IMR-90 (cell line): Measurements from ENCODE around the gene TTLL9. TPM values are rescaled to one million over a fixed set of nuclear protein-coding genes. Genes with fewer than 3 reads are reported as not detected.

Experiments used
- ATAC-seq: fragments of 200-7000 bp; cut with Tn5 transposase; 2 replicates; pipeline ENCODE4 v1.9.1; 2020; ENCODE audit warnings: low read depth, mild to moderate bottlenecking, moderate library complexity
- BruUV-seq: library from RNA; stranded (reverse); fragments of 400-500 nt; replicated peaks from 2 replicates; lab custom pipeline; 2021; lab: Mats Ljungman, UMichigan
- CTCF ChIA-PET: fragments of 300-600 bp; formaldehyde crosslinking; extraction: SDS; loops from one replicate; lab custom pipeline; 2021; ENCODE audit warnings: antibody characterized with exemption; lab: Yijun Ruan, JAX
- POLR2A ChIA-PET: fragments of 300-600 bp; sonication (Branson Sonifier 250); formaldehyde crosslinking; loops from one replicate; lab custom pipeline; 2022; ENCODE audit warnings: antibody characterized with exemption; ENCODE audit not compliant: unreplicated experiment; lab: Charles Lee
- DNase-seq: peaks from one replicate; pipeline ENCODE4 v3.0.0; 2013
- H2AFZ ChIP-seq: replicated peaks from 2 replicates; pipeline ENCODE3; 2013; ENCODE audit warnings: low read length, mild to moderate bottlenecking; ENCODE audit not compliant: poor library complexity
- H2AK5ac ChIP-seq: 2 replicates; pipeline ENCODE4 v1.6.1; 2013; ENCODE audit warnings: low read depth, low read length, inconsistent platforms
- H2AK9ac ChIP-seq: replicated peaks from 2 replicates; pipeline ENCODE3; 2013; ENCODE audit warnings: mild to moderate bottlenecking, low read depth, low read length, moderate library complexity; ENCODE audit not compliant: poor library complexity
- H2BK120ac ChIP-seq: 2 replicates; pipeline ENCODE4 v1.6.1; 2013; ENCODE audit warnings: low read depth, low read length, inconsistent platforms
- H2BK15ac ChIP-seq: 3 replicates; pipeline ENCODE4 v1.6.1; 2013; ENCODE audit warnings: low read depth, low read length, inconsistent platforms
- H2BK20ac ChIP-seq: 2 replicates; pipeline ENCODE4 v1.6.1; 2013; ENCODE audit warnings: low read depth, mild to moderate bottlenecking, inconsistent platforms, low read length, moderate library complexity
- H2BK5ac ChIP-seq: 2 replicates; pipeline ENCODE4 v1.6.1; 2013; ENCODE audit warnings: mild to moderate bottlenecking, low read depth, low read length, inconsistent platforms; ENCODE audit not compliant: poor library complexity, severe bottlenecking
- H3K14ac ChIP-seq: replicated peaks from 2 replicates; pipeline ENCODE4 v1.6.1; 2013; ENCODE audit warnings: low read depth, low read length, inconsistent platforms
- H3K18ac ChIP-seq: 2 replicates; pipeline ENCODE4 v1.6.1; 2013; ENCODE audit warnings: low read depth, low read length, control low read depth
- H3K23ac ChIP-seq: 2 replicates; pipeline ENCODE4 v1.6.1; 2013; ENCODE audit warnings: low read depth, low read length, inconsistent platforms
- H3K27ac ChIP-seq: 2 replicates; pipeline ENCODE4 v1.5.1; 2013; ENCODE audit warnings: mild to moderate bottlenecking, control low read depth, low read length; ENCODE audit not compliant: insufficient read depth
- H3K27me3 ChIP-seq: 2 replicates; pipeline ENCODE4 v1.6.1; 2013; ENCODE audit warnings: low read length; ENCODE audit not compliant: control insufficient read depth, insufficient read depth
- H3K36me3 ChIP-seq: 2 replicates; pipeline ENCODE4 v1.6.1; 2013; ENCODE audit warnings: low read length, mixed read lengths; ENCODE audit not compliant: control insufficient read depth, insufficient read depth
- H3K4ac ChIP-seq: 2 replicates; pipeline ENCODE4 v1.6.1; 2013; ENCODE audit warnings: low read depth, low read length, inconsistent platforms
- H3K4me1 ChIP-seq: 2 replicates; pipeline ENCODE4 v1.6.1; 2013; ENCODE audit warnings: low read length, mixed read lengths; ENCODE audit not compliant: control insufficient read depth, insufficient read depth
- H3K4me2 ChIP-seq: 2 replicates; pipeline ENCODE4 v1.6.1; 2013; ENCODE audit warnings: low read depth, mild to moderate bottlenecking, control low read depth, low read length, moderate library complexity
- H3K4me3 ChIP-seq: 2 replicates; pipeline ENCODE4 v1.5.1; 2013; ENCODE audit warnings: low read depth, mild to moderate bottlenecking, control low read depth, low read length, moderate library complexity; ENCODE audit not compliant: insufficient read depth
- H3K56ac ChIP-seq: 2 replicates; pipeline ENCODE4 v1.6.1; 2013; ENCODE audit warnings: low read length, inconsistent platforms; ENCODE audit not compliant: insufficient read depth; ENCODE audit errors: extremely low read depth
- H3K79me1 ChIP-seq, 2 experiments: 2 replicates each; pipeline ENCODE4 v1.6.1; 2013; ENCODE audit warnings: low read length in 2 of 2, inconsistent platforms in 1 of 2, low read depth in 1 of 2
- H3K9ac ChIP-seq: 2 replicates; pipeline ENCODE4 v1.6.1; 2013; ENCODE audit warnings: low read depth, low read length, control low read depth
- H3K9me1 ChIP-seq: 2 replicates; pipeline ENCODE4 v1.6.1; 2013; ENCODE audit warnings: low read length, inconsistent platforms; ENCODE audit not compliant: insufficient read depth
- H3K9me3 ChIP-seq: 2 replicates; pipeline ENCODE4 v1.6.1; 2013; ENCODE audit warnings: low read length; ENCODE audit not compliant: control insufficient read depth, insufficient read depth
- H4K20me1 ChIP-seq: 2 replicates; pipeline ENCODE4 v1.6.1; 2013; ENCODE audit warnings: low read length, inconsistent platforms; ENCODE audit not compliant: insufficient read depth
- H4K5ac ChIP-seq: 2 replicates; pipeline ENCODE4 v1.6.1; 2013; ENCODE audit warnings: mild to moderate bottlenecking, low read depth, low read length, control low read depth
- H4K8ac ChIP-seq, 2 experiments: 2 replicates each; pipeline ENCODE4 v1.6.1; 2013; ENCODE audit warnings: low read depth in 2 of 2, low read length in 2 of 2, control low read depth in 1 of 2, inconsistent platforms in 1 of 2
- H4K91ac ChIP-seq: 2 replicates; pipeline ENCODE4 v1.6.1; 2013; ENCODE audit warnings: low read depth, low read length, inconsistent platforms; ENCODE audit not compliant: insufficient read depth
- BHLHE40 ChIP-seq: fragments of 150-350 bp; IDR thresholded peaks from 2 replicates; pipeline ENCODE4 v1.6.1; 2016; ENCODE audit warnings: mild to moderate bottlenecking, low read depth, low read length
- CEBPB ChIP-seq: IDR thresholded peaks from 2 replicates; pipeline ENCODE4 v1.6.1; 2012; ENCODE audit warnings: low read depth, low read length, improper control_type of control experiment
- CTCF ChIP-seq: conservative IDR thresholded peaks from 2 replicates; pipeline ENCODE4 v1.5.1; 2012; ENCODE audit warnings: mild to moderate bottlenecking, low read depth, low read length, improper control_type of control experiment
- ELK1 ChIP-seq: fragments of 150-350 bp; IDR thresholded peaks from 2 replicates; pipeline ENCODE4 v1.6.1; 2016; ENCODE audit warnings: low read depth, mild to moderate bottlenecking, low read length, moderate library complexity, borderline replicate concordance
- FOS ChIP-seq: fragments of 150-350 bp; IDR thresholded peaks from 2 replicates; pipeline ENCODE4 v1.6.1; 2016; ENCODE audit warnings: low read depth, low read length
- MAFK ChIP-seq: IDR thresholded peaks from 2 replicates; pipeline ENCODE4 v1.6.1; 2012; ENCODE audit warnings: low read depth, low read length, improper control_type of control experiment
- MAZ ChIP-seq: IDR thresholded peaks from 2 replicates; pipeline ENCODE4 v1.6.1; 2012; ENCODE audit warnings: low read depth, mild to moderate bottlenecking, low read length, improper control_type of control experiment, moderate library complexity, borderline replicate concordance
- MXI1 ChIP-seq: IDR thresholded peaks from 2 replicates; pipeline ENCODE4 v1.6.1; 2012; ENCODE audit warnings: low read depth, mild to moderate bottlenecking, low read length, moderate library complexity, borderline replicate concordance
- NFE2L2 ChIP-seq: fragments of 150-350 bp; IDR thresholded peaks from 2 replicates; pipeline ENCODE4 v1.6.1; 2016; ENCODE audit warnings: low read depth, mild to moderate bottlenecking, low read length
- POLR2A ChIP-seq: IDR thresholded peaks from 2 replicates; pipeline ENCODE4 v1.6.1; 2012; ENCODE audit warnings: mild to moderate bottlenecking, low read depth, low read length
- RAD21 ChIP-seq: IDR thresholded peaks from 2 replicates; pipeline ENCODE4 v1.6.1; 2012; ENCODE audit warnings: low read length, improper control_type of control experiment
- RCOR1 ChIP-seq: IDR thresholded peaks from 2 replicates; pipeline ENCODE4 v1.6.1; 2012; ENCODE audit warnings: mild to moderate bottlenecking, low read length, improper control_type of control experiment; ENCODE audit not compliant: insufficient replicate concordance
- RFX5 ChIP-seq: IDR thresholded peaks from 2 replicates; pipeline ENCODE4 v1.8.0; 2012; ENCODE audit warnings: low read depth, mild to moderate bottlenecking, low read length, moderate library complexity
- SMC3 ChIP-seq: fragments of 150-350 bp; IDR thresholded peaks from 2 replicates; pipeline ENCODE4 v1.6.1; 2016; ENCODE audit warnings: low read depth, mild to moderate bottlenecking, antibody characterized with exemption, low read length, moderate library complexity
- USF2 ChIP-seq: fragments of 150-350 bp; IDR thresholded peaks from 2 replicates; pipeline ENCODE4 v1.6.1; 2017; ENCODE audit warnings: mild to moderate bottlenecking, antibody characterized with exemption, low read length, low read depth
- WGBS, 2 experiments: methylation state at CpG; one replicate each; pipeline versions ENCODE4 v1.1.5 to v1.1.7; 2013; ENCODE audit warnings: missing lambda C conversion rate in 2 of 2; ENCODE audit not compliant: insufficient read length in 1 of 2; ENCODE audit errors: extremely low coverage in 2 of 2; 5-methylcytosine and 5-hydroxymethylcytosine counted together
- dilution Hi-C: fragments of 300-500 bp; cut with HindIII; formaldehyde crosslinking; loops from one replicate; pipeline ENCODE4 v1.14.3; 2018; ENCODE audit warnings: low sequenced_read_pairs; ENCODE audit not compliant: unreplicated experiment
- in situ Hi-C: fragments of 300-500 bp; cut with MboI; formaldehyde crosslinking; loops from 3 replicates; pipeline ENCODE4 v1.14.3; 2019; ENCODE audit warnings: low sequenced_read_pairs, inconsistent platforms, mixed read lengths
- intact Hi-C: fragments of 100-400 bp; cut with micrococcal nuclease; formaldehyde crosslinking; loops from 2 replicates; pipeline ENCODE4 v1.10.0; 2022
- polyA plus RNA-seq, 3 experiments: library from polyadenylated mRNA; depleted of rRNA; stranded (reverse); fragments of >200 nt; gene quantifications; 2 replicates each; pipeline ENCODE4 v1.2.3, GENCODE V29; 2012; ENCODE audit warnings: low replicate concordance in 1 of 3
- total RNA-seq: library from RNA; depleted of rRNA; stranded (reverse); fragments of >200 nt; gene quantifications from 2 replicates; pipeline ENCODE4 v1.2.3, GENCODE V29; 2012

TTLL9 gene
- total and polyA plus RNA-seq, 2 of the 4 experiments (the other 2 are of a cell fraction) = not detected

- H3K4ac ChIP-seq = no peak overlapping the region
- no peak overlapping the region for H3K14ac ChIP-seq
- H2BK120ac ChIP-seq = no peak overlapping the region
- peaks cover 33% of the 10 kb centered on the region for H3K27me3 ChIP-seq
- H3K4me1 ChIP-seq = no peaks in the 10 kb centered on the region
- no peak for ATAC-seq
- dilution Hi-C loops (no loop called here), in situ Hi-C loops (no loop called here), intact Hi-C loops (no loop called here)
- H3K9ac ChIP-seq = no peak overlapping the region
- POLR2A ChIA-PET = no interaction called here
- H3K27ac ChIP-seq = no peak overlapping the region
- no TSS peak for BruUV-seq
- no peak overlapping the region for H2AK9ac ChIP-seq
- H3K9me3 ChIP-seq = no peaks in the 10 kb centered on the region
- no peak for DNase-seq
- no peak overlapping the region for H4K8ac ChIP-seq
- H2AFZ ChIP-seq = no peak overlapping the region
- no peaks in the 10 kb centered on the region for H4K20me1 ChIP-seq
- no peak overlapping the region for H2BK15ac ChIP-seq
- CTCF ChIA-PET = no interaction called here
- H2AK5ac ChIP-seq = no peak overlapping the region
- no peak overlapping the region for H3K56ac ChIP-seq
- H3K18ac ChIP-seq = no peak overlapping the region
- H3K79me1 ChIP-seq = no peaks in the 10 kb centered on the region
- H3K23ac ChIP-seq = no peak overlapping the region
- no peak overlapping the region for H3K4me3 ChIP-seq
- no peak overlapping the region for H4K5ac ChIP-seq
- H2BK20ac ChIP-seq = no peak overlapping the region
- H3K9me1 ChIP-seq = no peaks in the 10 kb centered on the region; the same call in 1 of the 2 replicates
- no peak overlapping the region for H2BK5ac ChIP-seq
- H4K91ac ChIP-seq = no peak overlapping the region
- no peaks in the 10 kb centered on the region for H3K36me3 ChIP-seq
- no peak overlapping the region for H3K4me2 ChIP-seq
- WGBS, 2 experiments = 73% methylated on average over 3 of the region's 17 CpGs; no CpG with 5 or more reads in 1 of the 2 experiments
- no peak for TF ChIP-seq SMC3
- TF ChIP-seq RFX5 = no peak
- TF ChIP-seq MAFK = no peak
- TF ChIP-seq RAD21 = no peak
- no peak for TF ChIP-seq RCOR1
- no peak for TF ChIP-seq BHLHE40
- TF ChIP-seq CTCF = no peak
- no peak for TF ChIP-seq USF2
- no peak for TF ChIP-seq FOS
- no peak for TF ChIP-seq POLR2A
- TF ChIP-seq MXI1 = no peak
- no peak for TF ChIP-seq NFE2L2
- TF ChIP-seq CEBPB = no peak
- no peak for TF ChIP-seq MAZ
- no peak for TF ChIP-seq ELK1
These were observed 39.0 kb downstream of the TTLL9 start for GRCh38 chr20:31909253-31910070.
